Measurements from ENCODE around the gene UBE2B. TPM values are rescaled to one million over a fixed set of nuclear protein-coding genes. Genes with fewer than 3 reads are reported as not detected.
"Not testable (repeated sequence)": the region's sequence is repeated elsewhere in the genome, so short reads cannot be mapped to it uniquely, and the experiment has no call there.

UBE2B gene
- 66.3 to 71.9 TPM (median 69.1 TPM) in 3 replicates for total RNA-seq

DNA sequence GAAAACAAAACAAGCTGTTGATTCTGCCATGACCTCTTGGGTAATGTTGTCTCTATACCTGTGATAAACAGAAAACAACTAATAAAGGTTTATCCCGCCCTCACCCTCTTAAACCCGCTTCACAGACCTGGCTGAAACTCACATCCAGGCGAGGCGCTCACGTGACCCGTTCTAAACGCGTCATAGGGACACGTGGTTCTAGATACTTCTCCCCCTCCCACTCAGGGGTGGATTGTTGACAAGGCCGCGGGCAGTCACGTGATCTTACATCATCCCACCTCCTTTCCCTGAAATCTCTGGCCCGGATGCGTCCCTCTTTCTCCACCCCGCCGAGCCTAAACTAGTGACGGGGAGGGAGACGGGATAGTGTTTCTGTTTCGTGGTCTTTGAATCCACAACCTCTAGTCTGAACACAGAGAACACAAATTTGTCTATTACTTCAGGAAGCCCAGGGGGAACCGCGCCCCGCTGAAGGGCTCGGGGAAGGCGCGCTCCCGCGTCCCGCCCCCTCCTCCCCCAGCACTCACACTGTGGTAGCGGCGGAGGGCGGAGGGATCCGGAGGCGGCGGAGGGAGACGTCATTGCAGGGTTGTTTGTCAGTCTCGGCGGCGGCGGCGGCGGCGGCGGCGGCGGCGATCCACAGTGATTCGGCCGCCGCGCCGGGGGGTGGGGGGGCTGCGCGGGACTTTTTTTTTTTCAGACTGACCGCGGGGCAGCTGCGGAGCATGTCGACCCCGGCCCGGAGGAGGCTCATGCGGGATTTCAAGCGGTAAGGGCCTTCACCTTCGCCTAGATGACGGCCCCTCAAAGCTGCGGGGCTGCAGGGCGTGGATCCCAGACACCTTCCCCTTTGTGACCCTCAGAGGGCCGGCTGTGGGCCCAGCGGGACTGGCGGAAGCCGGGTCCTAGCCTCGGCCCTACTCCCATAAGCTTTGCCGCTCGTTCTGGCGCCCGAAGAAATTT is at the start of gene UBE2B:
UBE2B (plus strand) TSS at position 699 of the 963 bp plus-strand sequence; CDS start at position 726, 27 bp downstream.
- Mint-ChIP-seq H3K4me3 (peak within 1 kb of the TSS; percentile 97), H3K4me1 (peaks cover 34% of the 10 kb centered on the region), H3K27ac (peak within 1 kb of the TSS; percentile 100), H3K36me3 (peaks cover 12% of the 10 kb centered on the region), H3K9me3 (peaks cover 3% of the 10 kb centered on the region), H3K27me3 (ENCODE audit: low read depth) (no peaks in the 10 kb centered on the region)
- TF ChIP-seq CTCF (IDR thresholded peaks at IDR 0.05; ENCODE audit: unreplicated experiment), result no peak
- DNase-seq (ENCODE audit: low spot score in 2 of 2, unreplicated experiment in 2 of 2), result peak; percentile 94 to 98

DNA sequence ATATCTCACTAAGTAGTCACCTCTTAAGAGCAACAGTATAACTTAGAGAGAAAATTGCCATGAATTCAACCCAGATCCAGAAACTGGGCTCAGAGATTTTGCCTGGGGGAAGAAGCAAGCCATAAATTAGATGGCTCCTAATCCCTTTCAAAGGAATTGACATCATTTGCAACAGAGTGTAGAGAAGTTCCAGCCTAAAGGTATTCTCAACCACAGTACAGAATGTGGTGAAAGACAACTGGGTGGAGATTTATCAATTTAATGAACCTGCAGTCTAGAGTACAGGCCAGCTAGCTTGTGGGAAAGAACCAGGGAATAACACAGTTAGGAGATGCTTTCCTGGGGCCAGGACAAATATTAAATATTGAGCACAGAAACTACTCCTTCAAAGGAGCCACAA is 44.0 kb upstream of the UBE2B start:
- Mint-ChIP-seq H3K4me1 (no peaks in the 10 kb centered on the region), H3K9me3 (peaks cover 45% of the 10 kb centered on the region), H3K4me3 (no peak overlapping the region), H3K36me3 (peaks cover 19% of the 10 kb centered on the region), H3K27ac (no peak overlapping the region), H3K27me3 (ENCODE audit: low read depth) (no peaks in the 10 kb centered on the region)
- TF ChIP-seq CTCF (IDR thresholded peaks at IDR 0.05; ENCODE audit: unreplicated experiment), result no peak
- DNase-seq (ENCODE audit: low spot score in 2 of 2, unreplicated experiment in 2 of 2), result no peak

- no peaks in the 10 kb centered on the region for H3K4me1 Mint-ChIP-seq
- H3K9me3 Mint-ChIP-seq, result peaks cover 56% of the 10 kb centered on the region
- no peak for TF ChIP-seq CTCF (IDR thresholded peaks at IDR 0.05; ENCODE audit: unreplicated experiment)
- no peak overlapping the region for H3K27ac Mint-ChIP-seq
- H3K4me3 Mint-ChIP-seq, result no peak overlapping the region
- no peaks in the 10 kb centered on the region for H3K27me3 Mint-ChIP-seq (ENCODE audit: low read depth)
- H3K36me3 Mint-ChIP-seq, result peaks cover 22% of the 10 kb centered on the region
- DNase-seq (ENCODE audit: low spot score in 2 of 2, unreplicated experiment in 2 of 2), result no peak
These were observed 42.8 kb upstream of the UBE2B start for GRCh38 chr5:134328619-134329018.

DNA sequence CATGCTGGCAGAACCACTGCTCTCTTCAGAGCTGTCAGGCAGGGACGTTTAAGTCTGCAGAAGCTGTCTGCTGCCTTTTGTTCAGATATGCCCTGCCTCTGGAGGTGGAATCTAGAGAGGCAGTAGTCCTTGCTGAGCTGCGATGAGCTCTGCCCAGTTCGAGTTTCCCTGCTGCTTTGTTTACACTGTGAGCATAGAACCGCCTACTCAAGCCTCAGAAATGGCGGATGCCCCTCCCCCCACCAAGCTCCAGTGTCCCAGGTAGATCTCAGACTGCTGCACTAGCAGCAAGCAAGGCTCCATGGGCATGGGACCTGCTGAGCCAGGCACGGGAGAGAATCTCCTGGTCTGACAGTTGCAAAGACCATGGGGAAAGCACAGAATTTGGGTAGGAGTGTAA is 34.5 kb upstream of the UBE2B start:
- Mint-ChIP-seq H3K36me3 (peaks cover 52% of the 10 kb centered on the region), H3K9me3 (peaks cover 78% of the 10 kb centered on the region)
- not testable (repeated sequence) for H3K27me3 Mint-ChIP-seq (ENCODE audit: low read depth)

GRCh38 chr5:134343500-134343899 is 27.9 kb upstream of the UBE2B start:
- Mint-ChIP-seq H3K36me3 (peaks cover 27% of the 10 kb centered on the region), H3K9me3 (peaks cover 32% of the 10 kb centered on the region), H3K27ac (peak overlapping the region; percentile 40), H3K4me1 (peaks cover 13% of the 10 kb centered on the region)
- DNase-seq (ENCODE audit: low spot score in 2 of 2, unreplicated experiment in 2 of 2); H3K27me3 Mint-ChIP-seq (ENCODE audit: low read depth); H3K4me3 Mint-ChIP-seq: not testable (repeated sequence)

More for the DNA sequence above, 34.5 kb upstream of the UBE2B start:
- H3K27ac Mint-ChIP-seq; H3K4me3 Mint-ChIP-seq; H3K4me1 Mint-ChIP-seq; DNase-seq (ENCODE audit: low spot score in 2 of 2, unreplicated experiment in 2 of 2): not testable (repeated sequence)

- not testable (repeated sequence) for H3K4me3 Mint-ChIP-seq; H3K27me3 Mint-ChIP-seq (ENCODE audit: low read depth); DNase-seq (ENCODE audit: low spot score in 2 of 2, unreplicated experiment in 2 of 2)
- H3K36me3 Mint-ChIP-seq, result peaks cover 21% of the 10 kb centered on the region
- peaks cover 13% of the 10 kb centered on the region for H3K4me1 Mint-ChIP-seq
- H3K9me3 Mint-ChIP-seq, result peaks cover 18% of the 10 kb centered on the region
- peak overlapping the region; percentile 94 for H3K27ac Mint-ChIP-seq
These were observed 25.9 kb upstream of the UBE2B start for GRCh38 chr5:134345476-134345875.

DNA sequence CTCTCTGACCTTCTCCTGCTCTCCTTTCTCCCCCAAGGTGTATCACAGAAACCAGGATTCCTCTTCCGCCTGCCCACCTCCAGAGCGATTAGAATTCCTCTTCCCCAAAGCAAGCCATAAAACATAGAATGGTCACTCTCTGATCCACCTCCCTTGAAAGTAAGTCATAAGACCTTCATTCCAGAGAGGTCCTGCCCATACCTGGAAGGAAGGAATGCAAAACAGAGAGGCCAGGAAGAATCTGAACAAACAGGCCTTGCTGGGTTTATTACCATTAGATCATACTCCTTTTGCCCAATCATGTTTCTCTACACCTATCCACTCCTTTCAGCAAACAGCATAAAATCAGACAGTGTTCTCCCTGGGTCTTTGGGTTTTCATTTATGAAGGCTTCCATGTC is 25.4 kb upstream of the UBE2B start:
- DNase-seq (ENCODE audit: low spot score in 2 of 2, unreplicated experiment in 2 of 2), result no peak
- Mint-ChIP-seq H3K36me3 (peaks cover 18% of the 10 kb centered on the region), H3K4me1 (peaks cover 13% of the 10 kb centered on the region), H3K4me3 (no peak overlapping the region), H3K27ac (peak overlapping the region; percentile 94), H3K9me3 (peaks cover 12% of the 10 kb centered on the region), H3K27me3 (ENCODE audit: low read depth) (no peaks in the 10 kb centered on the region)
- TF ChIP-seq CTCF (IDR thresholded peaks at IDR 0.05; ENCODE audit: unreplicated experiment), result no peak

Measured in mesothelial cell of epicardium (in vitro differentiated cells).